NCI-H187 (cell line): Measurements from ENCODE around the gene FMN1.

Experiments used
- DNase-seq, 2 experiments: peaks; one replicate each; lab custom pipeline; 2025; lab: John Stamatoyannopoulos, UW

FMN1 gene

DNA sequence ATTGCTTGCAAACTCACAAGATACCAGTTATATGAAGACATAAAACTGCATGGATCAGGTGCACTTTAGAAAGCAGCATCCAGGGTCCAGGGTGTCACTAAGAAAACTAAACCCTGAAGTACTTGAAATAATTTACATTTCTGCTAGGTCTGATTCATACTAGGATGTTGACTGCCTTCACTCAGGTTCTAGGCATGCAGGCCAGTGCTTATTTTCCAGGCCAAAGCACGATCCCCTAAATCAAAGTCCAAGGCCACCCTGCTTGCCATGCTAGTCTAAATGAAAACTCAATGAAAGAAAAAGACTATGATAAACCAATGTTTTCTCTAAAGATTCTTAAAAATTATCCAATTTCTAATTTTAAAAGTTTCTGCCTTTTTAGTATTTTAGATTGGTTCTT, 427.3 kb downstream of the FMN1 start:
- no peak for DNase-seq

DNA sequence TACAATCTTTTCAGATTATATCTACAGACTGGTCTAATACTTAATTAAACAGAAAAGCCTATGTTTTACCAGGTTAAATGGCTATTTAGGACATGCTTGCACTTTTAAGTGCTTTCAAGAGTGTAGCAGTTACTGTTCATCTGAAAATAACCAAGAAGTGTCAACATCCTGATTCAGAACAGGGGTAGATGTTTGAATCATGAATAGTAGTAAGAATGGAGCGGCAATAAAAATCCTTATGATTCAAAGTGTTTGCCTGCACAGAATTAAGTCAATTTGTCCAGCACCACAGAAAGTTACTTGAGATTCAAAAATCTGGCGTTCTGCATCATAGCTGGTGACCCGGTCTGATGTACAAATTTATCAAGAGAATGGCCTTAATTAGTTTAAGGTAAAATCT, 428.4 kb downstream of the FMN1 start:
- no peak for DNase-seq

DNA sequence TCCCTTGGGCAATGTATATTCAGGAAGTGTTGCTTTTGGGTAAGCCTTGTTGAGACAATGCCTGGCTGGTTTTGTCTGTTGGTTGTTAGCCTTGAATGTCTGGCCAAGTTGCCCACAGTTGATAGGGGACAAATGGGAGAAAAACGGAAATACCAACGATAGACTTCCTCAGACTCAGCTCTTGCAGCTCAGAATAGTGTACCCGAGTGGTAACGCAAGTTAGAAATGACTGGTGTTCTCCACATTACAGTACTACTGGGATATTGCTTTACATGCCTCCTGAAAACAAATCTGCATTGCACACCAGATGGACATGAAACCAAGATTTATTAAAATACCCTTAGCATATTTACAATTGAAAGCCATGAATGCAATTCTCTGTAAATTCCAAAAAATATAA, 429.3 kb downstream of the FMN1 start:
- DNase-seq, result no peak

DNA sequence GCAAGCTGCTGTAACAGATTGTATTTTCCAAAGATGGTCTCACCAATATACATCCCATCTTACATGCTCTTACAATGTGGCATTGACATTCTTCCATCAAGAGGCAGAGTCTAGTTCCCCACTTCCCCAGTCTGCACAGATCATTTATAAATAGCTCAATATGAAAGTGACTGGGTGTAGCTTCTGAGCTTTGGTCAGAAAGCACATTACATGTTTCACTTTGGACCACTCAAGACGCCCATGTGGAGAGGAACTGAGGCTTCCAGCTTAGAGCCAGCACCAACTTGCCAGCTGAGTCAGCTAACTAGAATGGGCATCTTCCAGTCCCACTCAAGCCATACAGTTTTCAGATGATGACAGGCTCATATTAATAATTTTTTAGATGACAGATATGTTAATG, 431.2 kb downstream of the FMN1 start:
- no peak for DNase-seq

DNA sequence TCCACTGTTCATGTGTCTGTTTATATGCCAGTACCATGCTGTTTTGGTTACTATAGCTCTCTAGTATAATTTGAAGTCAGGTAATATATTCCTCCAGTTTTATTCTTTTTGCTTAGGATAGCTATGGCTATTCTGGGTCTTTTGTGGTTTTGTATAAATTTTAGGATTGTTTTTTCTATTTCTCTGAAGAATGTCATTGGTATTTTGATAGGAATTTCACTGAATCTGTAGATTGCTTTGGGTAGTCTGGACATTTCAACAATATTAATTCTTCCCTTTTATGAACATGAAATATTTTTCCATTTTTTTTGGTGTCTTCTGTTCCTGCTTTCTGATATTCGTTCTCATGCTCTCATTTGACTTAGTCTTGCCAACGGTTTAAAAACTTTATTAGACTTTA, 437.1 kb downstream of the FMN1 start:
- no peak for DNase-seq

DNA sequence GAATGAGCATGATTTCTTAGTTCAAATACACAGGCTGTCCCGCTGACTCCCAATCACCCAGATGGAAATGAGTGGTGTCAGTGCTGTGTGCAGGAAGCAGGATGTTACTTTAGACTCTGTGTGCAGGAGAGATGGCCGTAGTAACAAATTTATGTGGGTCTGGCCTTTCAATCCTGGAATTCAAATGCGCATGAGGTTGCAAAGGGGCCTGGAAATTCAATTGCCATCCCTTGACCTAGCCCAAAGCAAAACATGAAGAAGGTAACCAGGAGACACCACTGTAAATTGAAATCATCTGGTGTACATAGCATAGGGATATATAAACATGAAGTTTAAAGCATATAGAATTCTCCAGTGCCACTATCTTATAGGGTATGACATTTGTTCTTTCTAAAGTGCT, 443.5 kb downstream of the FMN1 start:
- no peak for DNase-seq

DNA sequence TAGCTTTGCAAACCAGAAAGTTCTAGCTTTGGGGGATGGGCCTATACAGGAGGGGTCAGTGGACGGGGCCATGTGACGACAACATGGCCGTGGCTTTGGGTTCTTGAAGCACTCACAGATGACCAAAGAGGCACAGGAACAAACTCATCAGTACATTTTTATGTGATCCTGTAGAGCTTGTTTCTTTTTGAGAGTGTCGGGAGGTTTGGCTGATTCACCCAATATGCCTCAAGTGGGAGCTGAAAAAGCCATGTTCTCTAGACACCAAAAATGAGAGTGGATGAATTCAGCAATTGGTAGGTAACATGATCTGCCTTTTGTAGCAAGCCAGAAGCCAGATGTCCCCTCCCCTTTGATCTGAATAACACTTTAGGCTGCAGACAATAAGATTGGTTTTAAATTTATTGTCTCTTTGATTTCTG, 446.6 kb downstream of the FMN1 start:
- no peak for DNase-seq

DNA sequence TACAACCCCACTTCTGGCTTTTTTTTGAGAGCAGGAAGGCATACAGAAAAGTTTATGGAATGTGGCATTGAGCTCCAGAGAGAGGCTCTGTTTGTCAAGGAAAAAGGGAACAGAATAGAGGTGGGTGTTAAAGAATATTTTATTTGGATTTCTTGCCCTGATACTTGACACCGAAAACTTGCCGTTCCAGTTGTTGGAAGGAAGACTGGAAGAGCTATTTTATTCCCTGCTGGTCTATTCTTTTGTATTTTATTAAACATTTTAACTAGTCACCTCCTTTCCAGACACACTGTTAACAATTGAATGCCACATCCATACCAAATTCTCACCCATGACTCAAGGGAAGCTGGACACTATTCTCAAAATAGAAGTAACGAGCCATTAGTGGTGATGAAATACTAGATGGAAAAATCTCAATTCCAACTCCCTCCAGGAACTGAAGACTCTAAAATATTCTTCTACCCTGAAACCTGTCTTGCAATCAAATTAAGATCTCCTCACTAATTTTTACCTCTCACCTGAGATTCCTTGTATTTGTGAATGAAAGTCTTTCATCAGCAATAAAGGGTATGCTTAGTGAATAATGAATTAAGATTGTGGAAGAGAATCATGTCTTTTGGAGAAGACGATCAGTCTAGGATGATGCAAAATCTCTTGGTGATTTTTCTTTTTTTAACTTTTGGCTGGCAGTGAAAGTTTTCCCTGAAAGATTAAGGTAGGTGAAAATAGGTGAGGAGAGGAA, 448.2 kb downstream of the FMN1 start:
- no peak for DNase-seq

DNA sequence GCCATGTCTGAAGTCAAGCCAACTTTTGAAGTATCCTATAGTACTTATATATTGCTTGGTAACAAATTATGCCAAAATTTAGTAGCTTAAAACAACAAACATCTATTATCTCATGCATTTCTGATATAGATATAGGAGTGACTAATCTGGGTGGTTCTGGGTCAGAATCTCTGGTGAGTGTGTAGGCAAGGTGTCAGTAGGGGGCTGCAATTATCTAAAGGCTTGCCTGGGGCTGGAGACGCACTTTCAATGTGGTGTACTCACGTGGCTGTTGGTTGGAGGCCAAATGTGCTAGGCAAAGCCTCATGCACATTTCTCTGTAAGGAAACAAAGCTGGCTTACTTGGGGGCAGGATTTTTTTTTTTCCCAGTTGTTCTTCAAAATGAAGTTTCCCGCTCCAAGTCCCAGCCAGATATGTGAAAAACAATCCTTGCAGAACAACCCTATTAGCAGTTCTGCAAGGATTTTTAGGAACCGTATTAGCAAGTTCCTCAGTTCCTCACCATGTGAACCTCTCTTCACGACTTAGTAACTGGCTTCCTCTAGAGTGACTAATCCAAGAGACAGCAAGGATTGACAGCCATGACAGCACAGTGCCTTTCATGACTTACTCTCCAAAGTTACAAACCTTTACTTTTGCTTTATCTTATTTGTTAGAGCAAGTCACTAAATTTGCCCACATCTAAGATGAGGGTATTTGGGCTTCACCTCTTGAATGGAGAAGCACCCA, 450.9 kb downstream of the FMN1 start:
- DNase-seq, result no peak

DNA sequence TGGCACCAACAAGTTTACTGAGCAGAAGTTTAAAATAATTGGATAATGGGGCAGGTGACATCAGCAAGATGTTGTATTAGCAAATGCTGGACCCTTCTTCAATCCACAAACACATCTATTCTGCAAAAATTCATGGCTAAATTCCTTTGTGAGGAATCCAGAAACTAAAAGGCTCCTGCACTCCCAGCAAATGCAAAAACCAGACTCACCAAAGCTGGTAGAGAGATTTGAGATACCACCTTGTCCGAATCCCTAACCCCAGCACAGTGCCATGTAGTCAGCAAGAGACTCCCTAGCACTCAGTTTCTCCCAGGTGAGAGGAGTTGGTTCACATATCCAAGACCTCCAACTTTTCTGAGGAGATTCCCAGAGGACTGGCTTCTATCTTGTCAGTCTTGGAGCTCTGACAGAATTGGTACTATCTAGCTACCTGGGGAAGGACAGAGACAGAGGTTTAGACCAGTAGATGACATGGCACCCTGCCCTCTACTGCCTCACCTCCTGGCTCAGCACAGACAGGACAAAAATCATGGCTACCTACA, 454.9 kb downstream of the FMN1 start:
- DNase-seq, result no peak

DNA sequence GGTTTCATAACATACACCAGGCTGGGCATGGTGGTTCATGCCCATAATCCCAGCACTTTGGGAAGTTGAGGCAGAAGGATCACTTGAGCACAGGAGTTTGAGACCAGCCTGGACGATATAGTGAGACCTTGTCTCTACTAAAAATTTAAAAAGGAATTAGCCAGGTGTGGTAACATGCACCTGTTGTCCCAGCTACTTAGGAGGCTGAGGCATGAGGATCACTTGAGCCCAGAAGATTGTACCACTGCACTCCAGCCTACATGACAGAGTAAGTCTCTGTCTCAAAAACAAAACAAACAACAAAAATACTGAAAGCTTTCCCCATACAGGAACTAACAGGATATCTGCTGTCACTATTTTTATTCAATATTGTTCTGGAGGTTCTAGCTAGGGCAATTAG, 455.8 kb downstream of the FMN1 start:
- DNase-seq, result no peak

DNA sequence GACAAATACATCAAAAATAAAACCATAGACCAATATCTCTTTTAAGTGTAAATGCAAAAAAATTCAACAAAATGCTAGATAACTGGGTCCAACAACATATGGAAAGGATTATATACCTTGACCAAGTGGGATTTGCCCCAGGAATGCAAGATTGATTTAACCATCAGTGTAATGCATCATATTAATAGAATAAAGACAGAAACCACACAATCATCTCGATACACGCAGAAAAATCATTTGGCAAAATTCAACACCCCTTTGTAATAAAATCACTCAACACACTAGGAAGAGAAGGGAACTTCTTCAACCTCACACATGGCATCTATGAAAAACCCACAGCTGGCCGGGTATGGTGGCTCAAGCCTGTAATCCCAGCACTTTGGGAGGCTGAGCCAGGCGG, 457.2 kb downstream of the FMN1 start:
- no peak for DNase-seq

DNA sequence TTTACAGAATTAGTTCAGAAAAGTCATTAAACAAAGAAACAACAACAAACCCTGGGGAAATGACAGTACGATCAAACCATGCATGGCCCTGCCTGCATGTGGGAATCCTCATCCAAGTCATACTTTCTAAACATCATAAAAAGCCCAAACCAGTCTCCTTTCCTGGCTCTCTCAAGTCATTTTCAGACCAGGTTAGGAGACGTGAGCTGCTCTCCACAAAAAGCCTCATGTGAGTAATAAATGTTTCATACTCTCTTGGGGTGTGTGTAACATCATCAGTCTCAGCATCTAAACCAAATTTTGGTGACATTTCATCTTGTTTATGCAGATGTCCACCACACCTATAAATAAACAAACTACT, 457.8 kb downstream of the FMN1 start:
- DNase-seq, result no peak

DNA sequence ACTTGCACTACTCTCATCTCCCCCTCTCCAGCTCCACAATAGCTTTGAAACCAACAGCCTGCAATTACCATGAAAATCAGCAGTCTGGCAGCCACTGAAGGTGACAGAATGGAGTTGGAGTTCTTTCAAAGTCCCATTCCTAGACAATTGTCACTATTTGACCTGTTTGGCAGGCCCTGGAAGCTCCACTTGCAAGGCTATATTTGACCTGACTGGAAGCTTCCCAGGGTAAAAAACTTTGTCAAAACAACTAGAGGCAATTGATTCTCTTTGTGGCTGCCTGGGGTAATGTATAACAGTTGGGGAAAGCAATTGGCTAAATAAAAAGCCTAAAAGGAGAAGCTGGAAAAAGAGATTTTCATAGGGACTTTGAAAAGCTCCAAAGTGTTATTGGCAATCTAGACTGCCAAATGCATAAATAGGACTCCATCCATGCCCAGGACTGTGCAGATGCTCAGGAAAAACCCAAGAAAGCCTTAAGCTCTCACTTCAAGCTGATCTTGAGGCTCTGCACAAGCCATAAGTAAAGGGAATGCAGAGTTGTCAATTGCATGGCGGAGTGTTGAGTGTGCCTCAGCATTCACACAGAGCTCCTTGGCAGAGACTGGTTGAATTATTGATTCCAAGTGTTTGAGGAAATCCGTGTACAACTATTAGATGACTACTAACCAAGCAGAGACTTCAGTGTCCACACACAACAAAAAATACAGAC, 458.4 kb downstream of the FMN1 start:
- no peak for DNase-seq

DNA sequence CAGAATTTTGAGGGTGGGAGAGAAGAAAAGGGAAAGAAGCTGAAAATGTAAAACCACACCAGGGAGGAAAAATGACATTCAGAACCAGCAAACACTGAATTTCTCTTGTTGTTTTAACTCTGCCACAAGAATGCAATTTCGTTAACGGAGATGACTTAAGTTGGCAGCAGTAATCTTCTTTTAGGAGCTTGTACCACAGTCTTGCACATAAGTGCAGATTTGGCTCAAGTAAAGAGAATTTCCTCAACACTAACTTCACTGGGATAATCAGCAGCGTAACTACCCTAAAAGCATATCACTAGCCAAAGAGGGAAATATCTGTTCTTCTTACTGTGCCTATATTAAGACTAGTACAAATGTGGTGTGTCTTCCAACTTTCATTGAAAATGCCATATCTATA, 461.2 kb downstream of the FMN1 start:
- DNase-seq, result no peak

DNA sequence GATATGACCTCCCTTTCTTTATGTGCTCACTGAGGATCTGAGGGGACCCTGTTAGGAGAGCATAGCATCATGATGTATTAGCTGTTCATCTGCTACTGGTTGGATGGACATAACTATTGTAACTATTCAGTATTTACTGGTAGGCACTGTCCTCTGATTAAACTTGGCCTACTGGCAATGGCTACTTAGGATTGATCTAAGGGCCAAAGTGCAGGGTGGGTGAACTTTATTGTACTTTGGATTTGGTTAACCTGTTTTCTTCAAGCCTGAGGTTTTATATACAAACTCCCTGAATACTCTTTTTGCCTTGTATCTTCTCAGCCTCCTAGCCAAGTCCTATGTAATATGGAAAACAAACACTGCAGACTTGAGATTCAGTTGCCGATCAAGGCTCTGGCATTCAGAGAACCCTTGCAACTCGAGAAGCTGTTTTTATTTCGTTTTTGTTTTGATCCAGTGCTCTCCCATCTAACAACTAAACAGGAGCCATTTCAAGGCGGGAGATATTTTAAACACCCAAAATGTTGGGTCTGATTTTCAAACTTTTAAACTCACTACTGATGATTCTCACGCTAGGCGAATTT, 461.8 kb downstream of the FMN1 start:
- DNase-seq, result no peak

DNA sequence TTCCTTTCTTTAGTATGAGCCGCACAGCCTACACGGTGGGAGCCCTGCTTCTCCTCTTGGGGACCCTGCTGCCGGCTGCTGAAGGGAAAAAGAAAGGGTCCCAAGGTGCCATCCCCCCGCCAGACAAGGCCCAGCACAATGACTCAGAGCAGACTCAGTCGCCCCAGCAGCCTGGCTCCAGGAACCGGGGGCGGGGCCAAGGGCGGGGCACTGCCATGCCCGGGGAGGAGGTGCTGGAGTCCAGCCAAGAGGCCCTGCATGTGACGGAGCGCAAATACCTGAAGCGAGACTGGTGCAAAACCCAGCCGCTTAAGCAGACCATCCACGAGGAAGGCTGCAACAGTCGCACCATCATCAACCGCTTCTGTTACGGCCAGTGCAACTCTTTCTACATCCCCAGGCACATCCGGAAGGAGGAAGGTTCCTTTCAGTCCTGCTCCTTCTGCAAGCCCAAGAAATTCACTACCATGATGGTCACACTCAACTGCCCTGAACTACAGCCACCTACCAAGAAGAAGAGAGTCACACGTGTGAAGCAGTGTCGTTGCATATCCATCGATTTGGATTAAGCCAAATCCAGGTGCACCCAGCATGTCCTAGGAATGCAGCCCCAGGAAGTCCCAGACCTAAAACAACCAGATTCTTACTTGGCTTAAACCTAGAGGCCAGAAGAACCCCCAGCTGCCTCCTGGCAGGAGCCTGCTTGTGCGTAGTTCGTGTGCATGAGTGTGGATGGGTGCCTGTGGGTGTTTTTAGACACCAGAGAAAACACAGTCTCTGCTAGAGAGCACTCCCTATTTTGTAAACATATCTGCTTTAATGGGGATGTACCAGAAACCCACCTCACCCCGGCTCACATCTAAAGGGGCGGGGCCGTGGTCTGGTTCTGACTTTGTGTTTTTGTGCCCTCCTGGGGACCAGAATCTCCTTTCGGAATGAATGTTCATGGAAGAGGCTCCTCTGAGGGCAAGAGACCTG, 463.5 kb downstream of the FMN1 start:
- DNase-seq, result peak in 1 of 2 experiments; percentile 23

DNA sequence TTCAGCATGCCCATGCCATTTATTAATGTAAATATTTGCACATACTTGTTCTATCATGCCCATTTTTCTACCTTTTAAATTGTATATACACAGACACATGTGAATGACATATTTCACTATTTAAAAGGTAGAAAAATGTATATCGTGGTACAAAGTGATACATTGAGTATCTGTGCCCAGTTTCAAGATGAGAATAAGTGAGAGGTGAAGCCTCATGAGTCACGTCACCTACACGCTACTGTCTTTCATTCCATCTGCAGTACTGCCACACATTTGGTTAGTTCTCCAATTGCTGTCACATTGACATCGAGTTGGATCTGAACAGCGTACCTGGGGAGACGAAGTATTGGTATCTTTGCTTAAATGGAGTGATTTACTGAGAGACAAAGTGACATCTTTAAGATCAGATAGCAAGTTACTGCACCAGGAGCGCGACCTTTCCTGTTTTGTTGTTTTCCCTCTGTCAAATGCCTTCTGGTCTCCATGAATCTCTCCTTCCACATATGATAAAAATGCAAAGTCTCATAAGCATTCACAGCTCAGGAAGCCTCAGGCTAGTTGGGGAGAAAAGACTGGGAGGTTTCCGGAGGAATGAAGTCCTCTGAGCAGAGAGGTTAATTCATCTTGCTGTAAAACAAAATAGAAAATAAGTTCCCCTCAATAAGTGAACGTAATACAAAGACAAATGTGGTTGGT, 464.7 kb downstream of the FMN1 start:
- no peak for DNase-seq

DNA sequence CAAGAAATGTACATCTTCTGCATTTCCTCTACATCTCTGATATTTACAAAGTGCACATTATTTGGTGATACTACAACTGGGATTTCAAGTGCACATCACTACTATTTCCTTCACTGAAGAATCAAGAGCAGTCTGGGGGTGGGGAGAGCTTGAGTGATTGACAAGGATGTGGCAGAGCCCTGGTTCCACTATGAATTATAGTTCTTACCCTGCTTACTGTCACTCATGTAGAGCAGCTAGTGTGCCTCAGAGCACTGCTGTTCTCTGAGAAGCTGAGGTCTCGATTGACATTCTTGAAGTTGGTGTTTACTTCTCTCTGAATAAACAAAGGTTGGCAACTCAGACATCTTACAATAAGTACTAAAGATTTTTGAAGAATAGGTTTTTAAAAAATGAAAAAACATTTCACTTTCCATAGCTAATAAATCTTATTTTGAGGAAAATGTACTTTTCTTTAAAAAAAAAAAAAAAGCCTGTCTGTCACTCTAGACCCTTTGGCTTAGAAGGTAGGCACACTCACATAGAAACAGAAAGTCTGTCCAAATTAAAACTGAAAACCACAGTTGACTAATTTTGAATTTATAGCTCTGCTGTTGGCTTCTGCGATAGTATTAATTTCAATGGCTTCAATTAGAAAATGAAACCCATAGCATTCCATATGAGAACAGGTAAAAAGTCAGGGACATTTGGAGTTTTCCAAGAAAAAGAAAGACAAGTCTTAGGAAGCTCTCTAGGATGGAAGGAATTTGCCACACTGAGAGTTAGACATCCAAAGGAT, 471.2 kb downstream of the FMN1 start:
- no peak for DNase-seq

DNA sequence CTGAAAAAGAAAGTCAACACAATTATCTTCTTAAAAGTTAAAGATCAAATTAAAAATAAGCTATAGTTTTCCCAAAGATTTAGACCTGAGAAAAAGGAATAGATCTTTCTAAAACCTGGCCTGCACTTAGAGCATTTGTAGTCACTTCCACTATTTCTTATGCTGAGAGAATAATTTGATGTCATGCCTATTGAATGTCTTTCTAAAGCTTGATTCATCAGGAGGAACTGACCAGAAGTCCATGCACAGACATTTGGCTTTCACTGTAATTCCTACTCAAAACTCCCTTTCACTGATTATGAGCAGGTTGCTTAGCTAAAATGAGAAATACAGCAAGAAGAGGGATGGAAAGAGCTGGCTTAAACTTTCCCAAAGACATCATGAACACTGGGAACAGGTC, 472.4 kb downstream of the FMN1 start:
- no peak for DNase-seq
